GM18861 (cell line): ENCODE data around the gene PSMD1.
"Not testable (repeated sequence)": the region's sequence is repeated elsewhere in the genome, so short reads cannot be mapped to it uniquely, and the experiment has no call there.

ENCODE experiments used
- ATAC-seq: cut with Tn5 transposase; IDR thresholded peaks from one replicate; pipeline ENCODE4 v1.9.1; 2021; ENCODE audit not compliant: unreplicated experiment

Gene PSMD1

GRCh38 chr2:231056453-231057416 is at the start of gene PSMD1:
PSMD1 (plus strand) TSS chr2:231056867; CDS start chr2:231057026, 159 bp downstream.
- ATAC-seq, result peak; percentile 56

- no peak for ATAC-seq
Measured at GRCh38 chr2:231007286-231008098, 49.2 kb upstream of the PSMD1 start.

- no peak for ATAC-seq
Measured at GRCh38 chr2:231008131-231008530, 48.5 kb upstream of the PSMD1 start.

GRCh38 chr2:231009236-231009919 is 47.3 kb upstream of the PSMD1 start:
- no peak for ATAC-seq

GRCh38 chr2:231010201-231010730 is 46.4 kb upstream of the PSMD1 start:
- ATAC-seq, result no peak

- ATAC-seq, result no peak
Measured at GRCh38 chr2:231011526-231011925, 45.1 kb upstream of the PSMD1 start.

- ATAC-seq, result no peak
Measured at GRCh38 chr2:231012463-231012862, 44.2 kb upstream of the PSMD1 start.

- ATAC-seq, result no peak
Measured at GRCh38 chr2:231013820-231014219, 42.8 kb upstream of the PSMD1 start.

GRCh38 chr2:231015478-231015877 is 41.2 kb upstream of the PSMD1 start:
- no peak for ATAC-seq

GRCh38 chr2:231015926-231016325 is 40.7 kb upstream of the PSMD1 start:
- ATAC-seq, result no peak

- no peak for ATAC-seq
Measured at GRCh38 chr2:231016566-231017230, 40.0 kb upstream of the PSMD1 start.

- no peak for ATAC-seq
Measured at GRCh38 chr2:231017231-231017598, 39.5 kb upstream of the PSMD1 start.

- ATAC-seq, result no peak
Measured at GRCh38 chr2:231018184-231018583, 38.5 kb upstream of the PSMD1 start.

GRCh38 chr2:231025059-231025458 is 31.6 kb upstream of the PSMD1 start:
- not testable (repeated sequence) for ATAC-seq

- ATAC-seq, result no peak
Measured at GRCh38 chr2:231028889-231029288, 27.8 kb upstream of the PSMD1 start.

GRCh38 chr2:231029563-231029962 is 27.1 kb upstream of the PSMD1 start:
- no peak for ATAC-seq

GRCh38 chr2:231030725-231031124 is 25.9 kb upstream of the PSMD1 start:
- no peak for ATAC-seq

- no peak for ATAC-seq
Measured at GRCh38 chr2:231032575-231033140, 24.0 kb upstream of the PSMD1 start.

- no peak for ATAC-seq
Measured at GRCh38 chr2:231033147-231034132, 23.2 kb upstream of the PSMD1 start.
